H1 (cell line): ENCODE results near the gene CACNA2D3. TPM values are rescaled to one million over a fixed set of nuclear protein-coding genes. Genes with fewer than 3 reads are reported as not detected.

Source experiments
- CTCF ChIA-PET: fragments of 300-600 bp; sonication (Branson Sonifier 250); formaldehyde crosslinking; loops from one replicate; lab custom pipeline; 2021; ENCODE audit not compliant: partially characterized antibody; lab: Charles Lee
- POLR2A ChIA-PET: fragments of 300-600 bp; sonication (Branson Sonifier 250); formaldehyde crosslinking; loops from one replicate; lab custom pipeline; 2021; ENCODE audit warnings: inconsistent platforms; ENCODE audit not compliant: partially characterized antibody; lab: Charles Lee
- DNase-seq, 2 experiments: peaks; one replicate each; pipeline versions ENCODE4 v3.0.0 to v3.0.0-alpha.2; 2010 to 2022; ENCODE audit warnings: low spot score in 2 of 2, low read depth in 1 of 2, mixed read lengths in 1 of 2
- FAIRE-seq: peaks from 2 replicates; lab custom pipeline; 2011; peaks lifted over from hg19 to GRCh38; lab: Jason Lieb, UNC
- H2AFZ ChIP-seq: 2 replicates; pipeline ENCODE4 v1.8.1; 2012; ENCODE audit warnings: low read length, inconsistent platforms
- H2AK5ac ChIP-seq: 2 replicates; pipeline ENCODE4 v1.6.1; 2013; ENCODE audit warnings: low read depth, low read length
- H2BK120ac ChIP-seq: replicated peaks from 2 replicates; pipeline ENCODE3; 2013; ENCODE audit warnings: low read depth, low read length, inconsistent platforms
- H2BK12ac ChIP-seq: 2 replicates; pipeline ENCODE4 v1.6.1; 2013; ENCODE audit warnings: low read depth, low read length
- H2BK15ac ChIP-seq: 2 replicates; pipeline ENCODE4 v1.6.1; 2013; ENCODE audit warnings: low read length
- H2BK20ac ChIP-seq: 2 replicates; pipeline ENCODE4 v1.6.1; 2013; ENCODE audit warnings: low read length
- H2BK5ac ChIP-seq: 2 replicates; pipeline ENCODE4 v1.6.1; 2013; ENCODE audit warnings: low read depth, low read length
- H3K14ac ChIP-seq: 2 replicates; pipeline ENCODE4 v1.6.1; 2013; ENCODE audit warnings: inconsistent platforms; ENCODE audit not compliant: insufficient read length
- H3K18ac ChIP-seq: 2 replicates; pipeline ENCODE4 v1.6.1; 2013; ENCODE audit warnings: low read length; ENCODE audit errors: extremely low read depth
- H3K23ac ChIP-seq: 2 replicates; pipeline ENCODE4 v1.6.1; 2013; ENCODE audit warnings: inconsistent platforms; ENCODE audit not compliant: insufficient read length
- H3K23me2 ChIP-seq: 2 replicates; pipeline ENCODE4 v1.6.1; 2013; ENCODE audit warnings: low read depth, low read length
- H3K27ac ChIP-seq: 2 replicates; pipeline ENCODE4 v1.6.1; 2011; ENCODE audit warnings: low read depth, low read length, inconsistent platforms
- H3K27me3 ChIP-seq, 4 experiments: replicated peaks in 1 of 4; 1 replicate in 1 of 4; 2 replicates in 3 of 4; pipeline versions ENCODE4 v1.6.1 to v1.8.1; 2011 to 2013; ENCODE audit warnings: low read length in 3 of 4, mild to moderate bottlenecking in 3 of 4, inconsistent platforms in 2 of 4, mixed read lengths in 2 of 4, moderate library complexity in 1 of 4; ENCODE audit not compliant: control insufficient read depth in 3 of 4, insufficient read depth in 3 of 4; ENCODE audit errors: extremely low read depth in 1 of 4
- H3K36me3 ChIP-seq, 4 experiments: 2 replicates each; pipeline versions ENCODE4 v1.6.1 to v1.8.1; 2011 to 2013; ENCODE audit warnings: mild to moderate bottlenecking in 4 of 4, low read length in 3 of 4, moderate library complexity in 2 of 4, control low read depth in 1 of 4, inconsistent platforms in 1 of 4; ENCODE audit not compliant: insufficient read depth in 4 of 4, control insufficient read depth in 2 of 4
- H3K4ac ChIP-seq: replicated peaks from 2 replicates; pipeline ENCODE3; 2013; ENCODE audit warnings: low read length, low read depth, mixed read lengths, inconsistent platforms; ENCODE audit not compliant: insufficient read length
- H3K4me1 ChIP-seq, 4 experiments: replicated peaks in 1 of 4; 1 replicate in 1 of 4; 2 replicates in 3 of 4; pipeline versions ENCODE4 v1.6.1 to v1.8.1; 2011 to 2013; ENCODE audit warnings: low read length in 3 of 4, inconsistent platforms in 2 of 4, mixed read lengths in 1 of 4; ENCODE audit not compliant: insufficient read depth in 4 of 4, control insufficient read depth in 3 of 4
- H3K4me2 ChIP-seq, 2 experiments: 2 replicates each; pipeline versions ENCODE4 v1.6.1 to v1.8.1; 2011 to 2013; ENCODE audit warnings: low read depth in 2 of 2, low read length in 2 of 2, control low read depth in 1 of 2, inconsistent platforms in 1 of 2, mild to moderate bottlenecking in 1 of 2; ENCODE audit not compliant: insufficient read depth in 1 of 2
- H3K4me3 ChIP-seq, 4 experiments: fragments of 200-600, 300-600 bp in 1 of 4; sonication (generic), shearing (Covaris generic), sonication (Bioruptor Twin) in 1 of 4; 2 replicates each; pipeline versions ENCODE4 v1.5.1 to v1.8.1; 2011 to 2016; ENCODE audit warnings: low read length in 4 of 4, low read depth in 3 of 4, control low read depth in 2 of 4, inconsistent platforms in 2 of 4, mild to moderate bottlenecking in 2 of 4, mixed read lengths in 1 of 4, moderate library complexity in 1 of 4; ENCODE audit not compliant: insufficient read depth in 2 of 4; ENCODE audit errors: extremely low read depth in 1 of 4
- H3K56ac ChIP-seq: replicated peaks from 2 replicates; pipeline ENCODE3; 2013; ENCODE audit warnings: low read depth, mild to moderate bottlenecking, mixed read lengths, low read length, inconsistent platforms; ENCODE audit not compliant: insufficient read length
- H3K79me1 ChIP-seq: 2 replicates; pipeline ENCODE4 v1.6.1; 2013; ENCODE audit warnings: low read depth, low read length, control low read depth
- H3K79me2 ChIP-seq, 2 experiments: 2 replicates each; pipeline versions ENCODE4 v1.6.1 to v1.8.1; 2012 to 2013; ENCODE audit warnings: low read length in 2 of 2, mild to moderate bottlenecking in 2 of 2, inconsistent platforms in 1 of 2; ENCODE audit not compliant: insufficient read depth in 2 of 2, control insufficient read depth in 1 of 2
- H3K9ac ChIP-seq, 4 experiments: replicated peaks in 1 of 4; 1 replicate in 1 of 4; 2 replicates in 3 of 4; pipeline versions ENCODE4 v1.6.1 to v1.8.1; 2011 to 2013; ENCODE audit warnings: low read depth in 3 of 4, low read length in 3 of 4, control low read depth in 2 of 4, mild to moderate bottlenecking in 2 of 4, moderate library complexity in 2 of 4, inconsistent platforms in 1 of 4; ENCODE audit errors: extremely low read depth in 1 of 4
- H3K9me3 ChIP-seq, 2 experiments: 2 replicates each; pipeline versions ENCODE4 v1.6.1 to v1.8.1; 2012 to 2013; ENCODE audit warnings: mild to moderate bottlenecking in 2 of 2, moderate library complexity in 2 of 2, control low read depth in 1 of 2, inconsistent platforms in 1 of 2, low read depth in 1 of 2, low read length in 1 of 2, mixed read lengths in 1 of 2; ENCODE audit not compliant: insufficient read depth in 2 of 2
- H4K20me1 ChIP-seq, 2 experiments: replicated peaks in 1 of 2; 2 replicates each; pipeline versions ENCODE3 to v1.8.1; 2011 to 2013; ENCODE audit warnings: inconsistent platforms in 2 of 2, low read length in 2 of 2, mild to moderate bottlenecking in 1 of 2; ENCODE audit not compliant: insufficient read depth in 2 of 2, control insufficient read depth in 1 of 2
- H4K5ac ChIP-seq: 2 replicates; pipeline ENCODE4 v1.6.1; 2013; ENCODE audit warnings: low read length, low read depth, mixed read lengths, inconsistent platforms; ENCODE audit not compliant: insufficient read length
- H4K8ac ChIP-seq: 2 replicates; pipeline ENCODE4 v1.8.0; 2013; ENCODE audit warnings: mild to moderate bottlenecking, moderate library complexity, low read length, inconsistent platforms; ENCODE audit not compliant: insufficient read depth; ENCODE audit errors: extremely low read depth
- H4K91ac ChIP-seq: replicated peaks from 2 replicates; pipeline ENCODE3; 2013; ENCODE audit warnings: low read length, mixed read lengths, inconsistent platforms; ENCODE audit not compliant: insufficient read length
- BACH1 ChIP-seq: IDR thresholded peaks from 2 replicates; pipeline ENCODE4 v1.6.1; 2012; ENCODE audit warnings: low read length, improper control_type of control experiment
- CBX5 ChIP-seq: fragments of 300-800, 300-1000 bp; sonication (generic); IDR thresholded peaks from 2 replicates; pipeline ENCODE4 v1.7.1; 2016; ENCODE audit warnings: antibody characterized with exemption, low read length, low read depth
- CHD2 ChIP-seq: IDR thresholded peaks from 2 replicates; pipeline ENCODE4 v1.6.1; 2012; ENCODE audit warnings: low read length, improper control_type of control experiment
- EZH2 ChIP-seq: fragments of 200-600 bp; sonication (generic); IDR thresholded peaks from 2 replicates; pipeline ENCODE4 v1.7.1; 2012; ENCODE audit warnings: low read depth, mild to moderate bottlenecking, moderate library complexity, low read length, inconsistent platforms; ENCODE audit not compliant: severe bottlenecking
- HDAC6 ChIP-seq: IDR thresholded peaks from one replicate; pipeline ENCODE4 v1.7.1; 2012; ENCODE audit warnings: low read depth, mild to moderate bottlenecking, inconsistent platforms, low read length, moderate library complexity
- POLR2AphosphoS5 ChIP-seq: IDR thresholded peaks from 2 replicates; pipeline ENCODE4 v1.6.1; 2011; ENCODE audit warnings: low read depth, low read length
- SIN3A ChIP-seq, 2 experiments: IDR thresholded peaks in 1 of 2; conservative IDR thresholded peaks in 1 of 2; 2 replicates each; pipeline ENCODE4 v1.6.1; 2011 to 2012; ENCODE audit warnings: low read length in 2 of 2, improper control_type of control experiment in 1 of 2, low read depth in 1 of 2, mild to moderate bottlenecking in 1 of 2
- SP1 ChIP-seq: IDR thresholded peaks from 2 replicates; pipeline ENCODE4 v1.6.1; 2011; ENCODE audit warnings: low read depth, low read length
- WGBS, 2 experiments: shearing (Covaris generic) in 1 of 2; methylation state at CpG; one replicate each; pipeline versions ENCODE4 v1.1.6 to v1.1.7; 2013 to 2015; ENCODE audit warnings: low lambda C conversion rate in 2 of 2, mixed read lengths in 2 of 2, inconsistent platforms in 1 of 2, low coverage in 1 of 2, missing lambda C conversion rate in 1 of 2; ENCODE audit not compliant: insufficient replicate concordance in 2 of 2, insufficient coverage in 1 of 2, insufficient read length in 1 of 2; ENCODE audit errors: extremely low coverage in 1 of 2, missing lambda C conversion rate in 1 of 2; 5-methylcytosine and 5-hydroxymethylcytosine counted together
- polyA plus RNA-seq, 7 experiments: library from polyadenylated mRNA; depleted of rRNA in 3 of 7; stranded (reverse) in 5 of 7; unstranded in 2 of 7; fragments of >200 nt in 5 of 7; fragments of 200-250 nt in 2 of 7; gene quantifications; 1 replicate in 5 of 7; 2 replicates in 1 of 7; 4 replicates in 1 of 7; pipeline versions ENCODE4 v1.2.1 to v1.2.3, GENCODE V29; 2011 to 2013; ENCODE audit warnings: missing spikeins in 2 of 7, mixed read lengths in 2 of 7
- total RNA-seq: library from RNA; stranded (reverse); fragmentation: NEBNext Ultra II Directional; extraction: Animal tissue kit (Norgen Biotek cat#: 25700); gene quantifications from 2 replicates; pipeline ENCODE4 v1.2.1, GENCODE V29; 2021
- TF ChIP-seq, protein P1 (sequence below), 3 experiments: IDR thresholded peaks; 1 replicate in 2 of 3; 2 replicates in 1 of 3; pipeline versions ENCODE4 v1.5.1 to v1.6.1; 2011; ENCODE audit warnings: low read length in 3 of 3, mild to moderate bottlenecking in 3 of 3, inconsistent platforms in 2 of 3, low read depth in 1 of 3, moderate library complexity in 1 of 3; ENCODE audit not compliant: insufficient read depth in 1 of 3; ENCODE audit errors: control extremely low read depth in 1 of 3
- TF ChIP-seq, protein P2 (sequence below): IDR thresholded peaks from 2 replicates; pipeline ENCODE4 v1.6.1; 2012; ENCODE audit warnings: inconsistent platforms
- TF ChIP-seq, protein P3 (sequence below): IDR thresholded peaks from 2 replicates; pipeline ENCODE4 v1.6.1; 2011; ENCODE audit warnings: low read depth, mild to moderate bottlenecking, low read length; ENCODE audit not compliant: insufficient read depth

Gene CACNA2D3
- total and polyA plus RNA-seq, 2 of the 8 experiments (the other 6 are each of a cell fraction or from before 2014, with no cell fraction given), result 1.5 to 1.8 TPM

DNA sequence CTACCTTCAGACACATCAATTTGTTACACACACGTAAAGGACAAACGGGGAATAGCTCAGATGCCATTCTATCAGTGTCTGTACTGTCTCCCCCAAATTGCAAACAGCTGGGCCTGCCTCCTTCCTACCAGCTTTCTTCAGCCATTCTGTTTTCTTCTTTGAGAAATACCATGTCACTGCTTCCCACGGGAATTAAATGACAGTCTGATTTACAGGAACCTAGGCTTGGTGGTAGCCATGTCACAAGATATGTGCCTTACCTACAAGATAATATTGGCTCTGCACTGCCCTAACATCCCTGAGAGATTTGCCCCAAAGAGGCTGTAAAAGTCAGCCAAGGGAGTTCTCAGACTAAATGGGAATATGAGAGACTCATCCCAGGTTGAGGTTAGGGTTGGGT lies 497.2 kb downstream of the CACNA2D3 start:
- H3K56ac ChIP-seq, result no peak overlapping the region
- H3K23me2 ChIP-seq, result no peaks in the 10 kb centered on the region
- ChIA-PET POLR2A (interaction anchor here (8.7 kb wide), 1 partner anchor 11 kb away, joined by 81 read pairs; no protein-coding TSS in a partner anchor), CTCF (interaction anchor here (1.0 to 1.5 kb wide), 3 partner anchors 8 to 186 kb away, joined by 3 to 4 read pairs (median 3); no protein-coding TSS in a partner anchor)
- no peak overlapping the region for H3K4ac ChIP-seq
- no peak for FAIRE-seq
- H3K4me1 ChIP-seq, result no peaks in the 10 kb centered on the region; a peak in 2 of 7 replicates
- H3K14ac ChIP-seq, result no peak overlapping the region
- H3K79me1 ChIP-seq, result no peaks in the 10 kb centered on the region
- H3K27ac ChIP-seq, result no peak overlapping the region
- H3K4me3 ChIP-seq, result no peak overlapping the region
- H2BK5ac ChIP-seq, result no peak overlapping the region
- no peak overlapping the region for H3K18ac ChIP-seq
- no peak overlapping the region for H4K91ac ChIP-seq
- no peaks in the 10 kb centered on the region for H3K36me3 ChIP-seq
- H2BK120ac ChIP-seq, result no peak overlapping the region
- no peak overlapping the region for H2AFZ ChIP-seq
- no peaks in the 10 kb centered on the region for H3K79me2 ChIP-seq
- no peaks in the 10 kb centered on the region; a peak in 1 of 7 replicates for H3K27me3 ChIP-seq
- H4K8ac ChIP-seq, result no peak overlapping the region
- no peak overlapping the region for H3K4me2 ChIP-seq
- WGBS, 2 experiments, result 65% methylated on average over 3 of the region's 3 CpGs; no CpG with 5 or more reads in 1 of the 2 experiments
- H3K9ac ChIP-seq, result no peak overlapping the region
- H4K20me1 ChIP-seq, result peaks cover 0 to 2% of the 10 kb centered on the region in 2 experiments
- H2BK15ac ChIP-seq, result no peak overlapping the region
- no peak for DNase-seq
- no peak overlapping the region for H2BK12ac ChIP-seq
- no peak overlapping the region for H4K5ac ChIP-seq
- no peak overlapping the region for H3K23ac ChIP-seq
- no peak overlapping the region for H2AK5ac ChIP-seq
- H3K9me3 ChIP-seq, result no peaks in the 10 kb centered on the region
- H2BK20ac ChIP-seq, result no peak overlapping the region
- no peak for TF ChIP-seq POLR2AphosphoS5
- no peak for TF ChIP-seq BACH1
- no peak for TF ChIP-seq HDAC6
- no peak for TF ChIP-seq SP1
- TF ChIP-seq CBX5, result no peak
- TF ChIP-seq, protein P1, sequence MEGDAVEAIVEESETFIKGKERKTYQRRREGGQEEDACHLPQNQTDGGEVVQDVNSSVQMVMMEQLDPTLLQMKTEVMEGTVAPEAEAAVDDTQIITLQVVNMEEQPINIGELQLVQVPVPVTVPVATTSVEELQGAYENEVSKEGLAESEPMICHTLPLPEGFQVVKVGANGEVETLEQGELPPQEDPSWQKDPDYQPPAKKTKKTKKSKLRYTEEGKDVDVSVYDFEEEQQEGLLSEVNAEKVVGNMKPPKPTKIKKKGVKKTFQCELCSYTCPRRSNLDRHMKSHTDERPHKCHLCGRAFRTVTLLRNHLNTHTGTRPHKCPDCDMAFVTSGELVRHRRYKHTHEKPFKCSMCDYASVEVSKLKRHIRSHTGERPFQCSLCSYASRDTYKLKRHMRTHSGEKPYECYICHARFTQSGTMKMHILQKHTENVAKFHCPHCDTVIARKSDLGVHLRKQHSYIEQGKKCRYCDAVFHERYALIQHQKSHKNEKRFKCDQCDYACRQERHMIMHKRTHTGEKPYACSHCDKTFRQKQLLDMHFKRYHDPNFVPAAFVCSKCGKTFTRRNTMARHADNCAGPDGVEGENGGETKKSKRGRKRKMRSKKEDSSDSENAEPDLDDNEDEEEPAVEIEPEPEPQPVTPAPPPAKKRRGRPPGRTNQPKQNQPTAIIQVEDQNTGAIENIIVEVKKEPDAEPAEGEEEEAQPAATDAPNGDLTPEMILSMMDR (IDR thresholded peaks at IDR 0.05; ENCODE audit: control extremely low read depth in 1 of 3, insufficient read depth in 1 of 3, low read depth in 1 of 3, low read length in 3 of 3), result no peak
- TF ChIP-seq, protein P2, sequence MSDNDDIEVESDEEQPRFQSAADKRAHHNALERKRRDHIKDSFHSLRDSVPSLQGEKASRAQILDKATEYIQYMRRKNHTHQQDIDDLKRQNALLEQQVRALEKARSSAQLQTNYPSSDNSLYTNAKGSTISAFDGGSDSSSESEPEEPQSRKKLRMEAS, result no peak
- no peak for TF ChIP-seq SIN3A (conservative IDR thresholded peaks at IDR 0.05 in 1 of 2, IDR thresholded peaks at IDR 0.05 in 1 of 2; ENCODE audit: low read depth in 1 of 2, low read length in 2 of 2)
- no peak for TF ChIP-seq CHD2
- no peak for TF ChIP-seq EZH2
- TF ChIP-seq, protein P3, sequence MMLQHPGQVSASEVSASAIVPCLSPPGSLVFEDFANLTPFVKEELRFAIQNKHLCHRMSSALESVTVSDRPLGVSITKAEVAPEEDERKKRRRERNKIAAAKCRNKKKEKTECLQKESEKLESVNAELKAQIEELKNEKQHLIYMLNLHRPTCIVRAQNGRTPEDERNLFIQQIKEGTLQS, result no peak
